Heart left ventricle (tissue), 16 donors: Measurements from ENCODE around the gene RLN3. TPM values are rescaled to one million over a fixed set of nuclear protein-coding genes. Genes with fewer than 3 reads are reported as not detected.
A peak's percentile ranks its signal among the peaks of the same experiment; 100 is the strongest.
"Not testable (repeated sequence)": the region's sequence is repeated elsewhere in the genome, so short reads cannot be mapped to it uniquely, and the experiment has no call there.

Source experiments
- ATAC-seq, 4 donors: fragments of 200-7000 bp; cut with Tn5 transposase; one replicate each; pipeline ENCODE4 v1.9.1; 2020 to 2022; ENCODE audit warnings: moderate library complexity in 4 of 4, mild to moderate bottlenecking in 3 of 4, moderate number of reproducible peaks in 1 of 4
- DNase-seq, 5 donors: peaks; one replicate each; pipeline ENCODE4 v3.0.0-alpha.2; 2020
- H3K27ac ChIP-seq, 12 donors: fragments of 200-600 bp; sonication (generic) in 4 of 12; one replicate each; pipeline versions ENCODE4 v1.5.0 to v1.8.0; 2016 to 2022; ENCODE audit warnings: mild to moderate bottlenecking in 2 of 12
- H3K27me3 ChIP-seq, 9 donors: fragments of 200-600 bp; sonication (generic) in 2 of 9; one replicate each; pipeline versions ENCODE4 v1.5.1 to v1.8.0; 2016 to 2022; ENCODE audit warnings: mild to moderate bottlenecking in 3 of 9
- H3K36me3 ChIP-seq, 9 donors: fragments of 200-600 bp; sonication (generic) in 2 of 9; one replicate each; pipeline versions ENCODE4 v1.5.0 to v1.8.0; 2018 to 2022; ENCODE audit warnings: mild to moderate bottlenecking in 2 of 9
- H3K4me1 ChIP-seq, 12 donors: fragments of 200-600 bp; sonication (generic) in 4 of 12; one replicate each; pipeline versions ENCODE4 v1.5.0 to v1.8.0; 2016 to 2022; ENCODE audit warnings: mild to moderate bottlenecking in 3 of 12
- H3K4me3 ChIP-seq, 12 donors: fragments of 200-600 bp; sonication (generic) in 4 of 12; one replicate each; pipeline versions ENCODE4 v1.5.0 to v1.8.0; 2017 to 2022; ENCODE audit warnings: mild to moderate bottlenecking in 9 of 12, moderate library complexity in 4 of 12
- H3K9me3 ChIP-seq, 12 donors: fragments of 200-600 bp; sonication (generic) in 4 of 12; one replicate each; pipeline versions ENCODE4 v1.5.0 to v1.8.0; 2016 to 2022; ENCODE audit warnings: mild to moderate bottlenecking in 1 of 12
- CTCF ChIP-seq, 12 donors: fragments of 200-600 bp; sonication (generic) in 4 of 12; IDR thresholded peaks; one replicate each; pipeline versions ENCODE4 v1.5.0 to v1.8.0; 2018 to 2022; ENCODE audit warnings: antibody characterized with exemption in 12 of 12, mild to moderate bottlenecking in 5 of 12
- POLR2A ChIP-seq, 2 donors: fragments of 450-650 bp; IDR thresholded peaks; one replicate each; pipeline ENCODE4 v1.6.1; 2017; ENCODE audit warnings: antibody characterized with exemption in 2 of 2, mild to moderate bottlenecking in 2 of 2, moderate library complexity in 2 of 2
- WGBS, 4 donors: extraction: QIAGEN DNeasy Blood & Tissue Kit in 2 of 4; methylation state at CpG; one replicate each; pipeline versions ENCODE4 v1.1.5 to v1.1.7; 2013 to 2018; 5-methylcytosine and 5-hydroxymethylcytosine counted together
- intact Hi-C, 10 donors: fragments of 100-400 bp; cut with DNase I; formaldehyde crosslinking; loops; one replicate each; pipeline versions ENCODE4 v1.11.1 to v1.14.2; 2022
- polyA plus RNA-seq, 2 donors: library from polyadenylated mRNA; stranded (reverse); fragments of 200-250 nt; gene quantifications; one replicate each; pipeline ENCODE4 v1.2.3, GENCODE V29; 2013
- total RNA-seq, 9 donors: library from RNA; depleted of rRNA in 2 of 9; stranded (reverse); fragments of >200 nt in 2 of 9; fragmentation: NEBNext Ultra II Directional in 3 of 9; extraction: Animal tissue kit (Norgen Biotek cat#: 25700) in 3 of 9; gene quantifications; one replicate each; pipeline versions ENCODE4 v1.1.0 to v1.2.4, GENCODE V29; 2016 to 2023
- donor health status: ischemic (EF 13 %, LVEDD 7.1; RV severe dilation, severe dysfunction).
- donor health status: healthy with polysubstance abuse.
- donor health status: DM: no; HTN: yes; CAD: no.
- donor health status: DM: no; HTN: no; CAD: no.
- donor health status: ischemic (EF 25% LVEDD 6.9; RV normal size, moderate dysfunction).
- donor health status: ischemic (EF 25% LVEDD 5.7; RV mildly dilated, moderate dysfunction).
- donor health status: healthy.
- donor health status: DM: yes; HTN: yes; CAD: no.
- donor health status: ischemic (EF 35%, LVEDD 5.7; RV mildly dilated, moderate dysfunction).
- donor health status: nonischemic (EF 11% LVEDD 7.7; RV severe dilation, severe dysfunction).
- donor health status: DM: yes; HTN: yes; CAD: no.
- donor health status: PGD.
- donor health status: ischemic (EF 29% LVEDD 5.4; RV normal size, mild dysfunction).
- donor health status: nonischemic (EF 23%, LVEDD 6.1; RV moderate dilation, normal function).

Gene RLN3
- total and polyA plus RNA-seq, 11 donors = not detected

DNA sequence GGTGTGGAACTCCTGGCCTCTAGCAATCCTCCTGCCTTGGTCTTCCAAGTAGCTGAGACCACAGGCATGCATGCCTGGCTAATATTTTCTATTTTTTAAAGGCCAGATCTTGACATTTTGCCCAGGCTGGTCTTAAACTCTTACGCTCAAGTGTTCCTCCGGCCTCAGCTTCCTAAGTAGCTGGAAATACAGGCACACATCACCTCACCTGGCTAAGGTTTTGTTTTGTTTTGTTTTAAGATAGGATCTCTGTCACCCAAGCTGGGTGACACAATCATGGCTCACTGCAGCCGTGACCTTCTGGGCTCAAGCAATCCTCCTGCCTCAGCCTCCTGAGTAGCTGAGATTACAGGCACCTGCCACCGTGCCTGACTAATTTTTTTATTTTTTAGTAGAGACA, 5.5 kb upstream of the RLN3 start:
- no peak for TF ChIP-seq POLR2A (IDR thresholded peaks at IDR 0.05)
- TF ChIP-seq CTCF (IDR thresholded peaks at IDR 0.05) = no peak
- Histone ChIP-seq H3K4me1 (peaks cover 0 to 35% (median 2%) of the 10 kb centered on the region in 12 donors), H3K36me3 (no peaks in the 10 kb centered on the region), H3K27me3 (no peaks in the 10 kb centered on the region), H3K27ac (no peak overlapping the region), H3K4me3 (no peak overlapping the region), H3K9me3 (no peaks in the 10 kb centered on the region)
- intact Hi-C loops = no loop called here
- ATAC-seq = no peak
- WGBS, 4 donors = 86 to 93% (median 91%) methylated on average over 4 of the region's 4 CpGs
- DNase-seq = no peak

DNA sequence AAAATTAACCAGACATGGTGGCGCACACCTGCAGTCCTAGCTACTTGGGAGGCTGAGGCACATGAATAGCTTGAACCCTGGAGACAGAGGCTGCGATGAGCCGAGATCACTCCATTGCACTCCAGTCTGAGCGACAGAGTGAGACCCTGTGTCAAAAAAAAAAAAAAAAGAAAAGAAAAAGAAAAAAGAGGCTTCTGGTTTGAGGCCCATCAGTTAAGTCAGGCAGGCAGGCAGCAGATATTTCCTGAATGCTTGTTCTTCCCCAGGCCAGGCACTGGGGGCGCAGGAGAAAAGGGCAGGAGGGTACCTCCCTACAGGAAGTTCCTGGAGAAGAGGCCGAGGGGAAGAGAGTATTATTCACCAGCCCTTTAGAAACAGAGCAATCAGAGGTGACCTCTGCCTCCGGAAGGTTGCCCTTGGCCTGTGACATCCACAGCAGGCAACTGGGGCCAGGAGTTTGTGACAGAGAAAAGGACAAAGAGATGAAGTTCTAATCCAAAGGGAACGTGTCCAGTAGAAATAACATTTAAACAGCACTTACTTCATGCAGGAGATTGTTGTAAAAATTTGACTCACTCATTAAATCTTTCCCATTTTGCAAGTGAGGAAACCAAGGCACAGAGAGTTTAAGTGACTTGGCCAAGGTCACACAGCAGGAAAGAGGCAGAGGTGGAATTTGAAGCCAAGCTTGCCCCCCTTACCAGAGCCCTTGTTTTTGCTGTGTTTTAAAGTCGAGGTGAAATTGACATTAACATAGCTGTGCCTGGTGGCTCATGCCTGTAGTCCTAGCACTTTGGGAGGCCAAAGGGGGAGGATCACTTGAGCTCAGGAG, 4.3 kb upstream of the RLN3 start:
- no peaks in the 10 kb centered on the region for H3K36me3 ChIP-seq
- H3K4me1 ChIP-seq = peaks cover 0 to 30% (median 2%) of the 10 kb centered on the region in 12 donors
- WGBS, 4 donors = 49 to 56% (median 54%) methylated on average over 9 of the region's 9 CpGs
- H3K9me3 ChIP-seq = no peaks in the 10 kb centered on the region
- H3K27ac ChIP-seq = peak overlapping the region in 6 of 12 donors; percentile 15 to 55 (median 30)
- no peaks in the 10 kb centered on the region for H3K27me3 ChIP-seq
- DNase-seq = peak in 3 of 5 donors; percentile 46 to 52 (median 47)
- intact Hi-C loops = no loop called here
- TF ChIP-seq POLR2A (IDR thresholded peaks at IDR 0.05) (no peak), CTCF (IDR thresholded peaks at IDR 0.05) (peak in 11 of 12 donors; percentile 14 to 57 (median 28))
- H3K4me3 ChIP-seq = no peak overlapping the region
- ATAC-seq = peak; percentile 20 to 89 (median 87)

- peaks cover 0 to 27% (median 5%) of the 10 kb centered on the region in 12 donors for H3K4me1 ChIP-seq
- H3K36me3 ChIP-seq, H3K4me3 ChIP-seq, H3K27ac ChIP-seq, intact Hi-C loops, ATAC-seq, H3K27me3 ChIP-seq, DNase-seq, H3K9me3 ChIP-seq: not testable (repeated sequence)
- WGBS, 4 donors = 88 to 93% (median 92%) methylated on average over 5 of the region's 5 CpGs
Measured at GRCh38 chr19:14026652-14027192, 1.2 kb upstream of the RLN3 start.

- intact Hi-C loops = no loop called here
- TF ChIP-seq CTCF (IDR thresholded peaks at IDR 0.05) (no peak), POLR2A (IDR thresholded peaks at IDR 0.05) (no peak)
- DNase-seq = no peak
- Histone ChIP-seq H3K4me1 (peaks cover 0 to 19% (median 6%) of the 10 kb centered on the region in 12 donors), H3K9me3 (no peaks in the 10 kb centered on the region), H3K27me3 (peaks cover 0 to 7% (median 0%) of the 10 kb centered on the region in 9 donors), H3K36me3 (no peaks in the 10 kb centered on the region), H3K4me3 (no peak overlapping the region), H3K27ac (no peak overlapping the region)
- ATAC-seq = no peak
- WGBS, 4 donors = 64 to 72% (median 67%) methylated on average over 4 of the region's 4 CpGs
Measured at GRCh38 chr19:14028901-14029300, 953 bp downstream of the RLN3 start.
